Ascending aorta (tissue), 2 donors: ENCODE data around the gene INAVA. TPM values are rescaled to one million over a fixed set of nuclear protein-coding genes. Genes with fewer than 3 reads are reported as not detected.

ENCODE experiments used
- DNase-seq, 2 donors: peaks; one replicate each; pipeline ENCODE4 v3.0.0-alpha.2; 2019; ENCODE audit warnings: low spot score in 2 of 2
- H3K27ac ChIP-seq, 2 donors: fragments of 200-600 bp; sonication (generic); one replicate each; pipeline ENCODE4 v1.5.1; 2016 to 2017; ENCODE audit warnings: mild to moderate bottlenecking in 1 of 2
- H3K27me3 ChIP-seq: fragments of 200-600 bp; sonication (generic); one replicate; pipeline ENCODE4 v1.5.1; 2017
- H3K36me3 ChIP-seq, 2 donors: fragments of 200-600 bp; sonication (generic); one replicate each; pipeline ENCODE4 v1.5.1; 2016
- H3K4me1 ChIP-seq, 2 donors: fragments of 200-600 bp; sonication (generic); one replicate each; pipeline ENCODE4 v1.5.1; 2016 to 2017; ENCODE audit warnings: mild to moderate bottlenecking in 1 of 2
- H3K4me3 ChIP-seq, 2 donors: fragments of 200-600 bp; sonication (generic); one replicate each; pipeline ENCODE4 v1.5.1; 2016 to 2017; ENCODE audit warnings: mild to moderate bottlenecking in 1 of 2
- H3K9me3 ChIP-seq, 2 donors: fragments of 200-600 bp; sonication (generic); one replicate each; pipeline ENCODE4 v1.5.1; 2016
- CTCF ChIP-seq, 3 experiments: fragments of 200-600 bp in 2 of 3; fragments of 450-650 bp in 1 of 3; sonication (generic) in 2 of 3; IDR thresholded peaks; one replicate each; pipeline ENCODE4 v1.5.1; 2016 to 2019; ENCODE audit warnings: antibody characterized with exemption in 3 of 3, mild to moderate bottlenecking in 1 of 3, moderate library complexity in 1 of 3
- intact Hi-C: fragments of 100-400 bp; cut with DNase I; formaldehyde crosslinking; loops from one replicate; pipeline ENCODE4 v1.15.1; 2023
- total RNA-seq: library from RNA; depleted of rRNA; stranded (reverse); fragments of >200 nt; gene quantifications from one replicate; pipeline ENCODE4 v1.1.0, GENCODE V29; 2016

The INAVA gene
- total RNA-seq, 1 donor from 2014 or later: not detected

DNA sequence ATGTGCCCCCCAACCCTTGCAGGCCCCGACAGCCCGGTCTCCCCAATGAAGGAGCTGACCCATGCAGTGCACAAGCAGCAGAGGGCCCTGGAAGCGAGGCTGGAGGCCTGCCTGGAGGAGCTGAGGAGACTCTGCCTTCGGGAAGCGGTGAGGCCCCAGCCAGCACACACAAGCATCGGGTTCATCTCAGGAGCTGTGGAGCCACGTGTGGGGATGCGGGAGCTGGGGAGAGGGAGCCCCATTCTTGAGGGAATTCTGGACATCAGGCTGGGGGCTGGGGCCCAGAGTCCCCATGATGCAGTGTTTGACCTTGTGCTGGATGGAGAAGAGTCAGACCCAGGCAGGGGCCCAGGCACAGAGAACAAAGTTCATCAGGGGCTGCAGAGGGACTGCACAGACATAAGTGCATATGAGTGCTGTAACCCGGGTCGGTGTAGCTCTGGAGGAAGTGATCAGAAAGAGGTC, 4.8 kb downstream of the INAVA start:
- no peaks in the 10 kb centered on the region for H3K4me1 ChIP-seq
- TF ChIP-seq CTCF (IDR thresholded peaks at IDR 0.05): no peak
- no peaks in the 10 kb centered on the region for H3K27me3 ChIP-seq
- H3K27ac ChIP-seq: no peak overlapping the region
- intact Hi-C loops: no loop called here
- DNase-seq: no peak
- no peak overlapping the region for H3K4me3 ChIP-seq
- H3K36me3 ChIP-seq: no peaks in the 10 kb centered on the region
- H3K9me3 ChIP-seq: no peaks in the 10 kb centered on the region

GRCh38 chr1:200899954-200900867, 5.5 kb downstream of the INAVA start:
- H3K9me3 ChIP-seq: no peaks in the 10 kb centered on the region
- H3K36me3 ChIP-seq: no peaks in the 10 kb centered on the region
- no peaks in the 10 kb centered on the region for H3K27me3 ChIP-seq
- no peak overlapping the region for H3K4me3 ChIP-seq
- intact Hi-C loops: no loop called here
- H3K4me1 ChIP-seq: no peaks in the 10 kb centered on the region
- TF ChIP-seq CTCF (IDR thresholded peaks at IDR 0.05): no peak
- no peak for DNase-seq
- no peak overlapping the region for H3K27ac ChIP-seq

DNA sequence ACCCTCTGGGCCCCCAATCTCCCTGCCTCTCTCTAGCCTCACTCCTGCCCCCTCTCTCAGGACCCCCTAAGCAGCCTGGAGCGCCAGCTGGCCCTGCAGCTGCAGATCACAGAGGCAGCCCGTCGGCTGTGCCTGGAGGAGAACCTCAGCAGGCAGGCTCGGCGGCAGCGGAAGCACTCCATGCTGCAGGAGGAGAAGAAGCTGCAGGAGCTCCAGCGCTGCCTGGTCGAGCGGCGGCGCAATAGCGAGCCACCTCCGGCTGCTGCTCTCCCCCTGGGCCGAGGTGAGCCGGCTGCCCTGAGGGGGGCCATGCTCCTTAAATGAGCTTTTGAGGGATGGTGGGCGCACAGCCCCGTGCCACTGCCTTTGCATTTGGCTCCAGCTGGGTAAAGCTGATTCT, 6.2 kb downstream of the INAVA start:
- Histone ChIP-seq H3K36me3 (no peaks in the 10 kb centered on the region), H3K4me1 (no peaks in the 10 kb centered on the region), H3K27me3 (no peaks in the 10 kb centered on the region), H3K9me3 (no peaks in the 10 kb centered on the region), H3K27ac (no peak overlapping the region), H3K4me3 (no peak overlapping the region)
- TF ChIP-seq CTCF (IDR thresholded peaks at IDR 0.05): no peak
- DNase-seq: no peak
- intact Hi-C loops: no loop called here

DNA sequence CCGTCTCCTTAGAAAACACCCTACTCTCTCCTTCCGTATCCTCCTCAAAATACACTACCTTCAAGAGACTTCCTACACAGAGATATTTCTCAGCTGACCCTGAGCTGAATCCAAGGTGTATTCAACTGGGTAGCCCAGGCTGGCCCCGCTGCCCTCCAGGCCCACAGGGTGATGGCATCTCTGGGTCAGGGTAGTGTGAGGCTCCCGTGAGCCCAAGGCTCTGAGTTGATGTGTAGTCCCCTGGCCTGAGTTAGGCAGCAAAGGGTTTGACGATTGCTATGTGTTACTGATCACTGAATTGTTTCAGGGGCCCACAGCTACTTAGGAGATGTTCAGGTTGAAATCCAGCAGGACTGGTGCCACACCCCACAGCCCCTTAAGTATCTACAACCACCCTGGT, 6.7 kb downstream of the INAVA start:
- H3K27me3 ChIP-seq: no peaks in the 10 kb centered on the region
- DNase-seq: no peak
- no peaks in the 10 kb centered on the region for H3K9me3 ChIP-seq
- H3K4me3 ChIP-seq: no peak overlapping the region
- no peaks in the 10 kb centered on the region for H3K4me1 ChIP-seq
- no peak for TF ChIP-seq CTCF (IDR thresholded peaks at IDR 0.05)
- intact Hi-C loops: no loop called here
- no peak overlapping the region for H3K27ac ChIP-seq
- no peaks in the 10 kb centered on the region for H3K36me3 ChIP-seq

GRCh38 chr1:200901796-200902444, 7.2 kb downstream of the INAVA start:
- Histone ChIP-seq H3K27me3 (no peaks in the 10 kb centered on the region), H3K4me3 (no peak overlapping the region), H3K36me3 (no peaks in the 10 kb centered on the region), H3K4me1 (no peaks in the 10 kb centered on the region), H3K27ac (no peak overlapping the region), H3K9me3 (no peaks in the 10 kb centered on the region)
- intact Hi-C loops: no loop called here
- no peak for DNase-seq
- TF ChIP-seq CTCF (IDR thresholded peaks at IDR 0.05): no peak
